SK-N-SH (cell line): ENCODE data around the gene PCBD1. TPM values are rescaled to one million over a fixed set of nuclear protein-coding genes. Genes with fewer than 3 reads are reported as not detected.
A peak's percentile ranks its signal among the peaks of the same experiment; 100 is the strongest.

Experiments used
- CTCF ChIA-PET: fragments of 300-600, 350-600 bp; formaldehyde crosslinking; extraction: SDS; loops from one replicate; lab custom pipeline; 2021; lab: Yijun Ruan, JAX
- POLR2A ChIA-PET: fragments of 350-600 bp; sonication (Branson Sonifier 250); formaldehyde crosslinking; extraction: SDS; loops from one replicate; lab custom pipeline; 2020; ENCODE audit warnings: antibody characterized with exemption, inconsistent platforms; lab: Yijun Ruan, JAX
- DNase-seq: peaks from one replicate; pipeline ENCODE4 v3.0.0; 2012
- H2AFZ ChIP-seq: fragments of 200-600 bp; sonication (generic); 2 replicates; pipeline ENCODE4 v1.8.1; 2016; ENCODE audit warnings: antibody characterized with exemption, mild to moderate bottlenecking, low read depth
- H3F3A ChIP-seq: fragments of 200-600 bp; sonication (generic); replicated peaks from 2 replicates; pipeline ENCODE3; 2016; ENCODE audit warnings: antibody characterized with exemption, mild to moderate bottlenecking; ENCODE audit not compliant: insufficient read depth
- H3K27ac ChIP-seq, 2 experiments: fragments of 200-500 bp in 1 of 2; fragments of 200-600 bp in 1 of 2; sonication (Bioruptor generic) in 1 of 2; sonication (generic), shearing (Covaris generic) in 1 of 2; 2 replicates each; pipeline versions ENCODE4 v1.5.1 to v1.6.1; 2014 to 2016; ENCODE audit warnings: low read depth in 2 of 2, inconsistent platforms in 1 of 2, low read length in 1 of 2, mild to moderate bottlenecking in 1 of 2, mixed read lengths in 1 of 2
- H3K27me3 ChIP-seq: fragments of 200-600 bp; sonication (generic), shearing (Covaris generic); 2 replicates; pipeline ENCODE4 v1.6.1; 2016; ENCODE audit warnings: mixed run types; ENCODE audit not compliant: insufficient read depth
- H3K36me3 ChIP-seq, 2 experiments: fragments of 200-500 bp in 1 of 2; fragments of 200-600 bp in 1 of 2; sonication (Bioruptor generic) in 1 of 2; sonication (generic) in 1 of 2; replicated peaks in 1 of 2; 2 replicates each; pipeline versions ENCODE3 to v1.5.1; 2014 to 2016; ENCODE audit warnings: low read length in 1 of 2, mild to moderate bottlenecking in 1 of 2; ENCODE audit not compliant: insufficient read depth in 2 of 2, control insufficient read depth in 1 of 2
- H3K4me1 ChIP-seq, 2 experiments: fragments of 200-500 bp in 1 of 2; fragments of 200-600 bp in 1 of 2; sonication (Bioruptor generic) in 1 of 2; sonication (generic), shearing (Covaris generic) in 1 of 2; 2 replicates each; pipeline versions ENCODE4 v1.5.1 to v1.6.1; 2014 to 2016; ENCODE audit warnings: low read depth in 1 of 2, low read length in 1 of 2, mixed run types in 1 of 2; ENCODE audit not compliant: insufficient read depth in 2 of 2, control insufficient read depth in 1 of 2
- H3K4me2 ChIP-seq: fragments of 200-600 bp; sonication (generic), shearing (Covaris generic); 2 replicates; pipeline ENCODE4 v1.6.1; 2017; ENCODE audit warnings: mixed run types
- H3K4me3 ChIP-seq, 2 experiments: fragments of 200-500 bp in 1 of 2; fragments of 200-600 bp in 1 of 2; sonication (Bioruptor generic) in 1 of 2; sonication (generic), shearing (Covaris generic) in 1 of 2; 2 replicates each; pipeline versions ENCODE4 v1.5.1 to v1.8.1; 2014 to 2016; ENCODE audit warnings: low read depth in 2 of 2, inconsistent platforms in 1 of 2, low read length in 1 of 2, mild to moderate bottlenecking in 1 of 2, mixed read lengths in 1 of 2, moderate library complexity in 1 of 2
- H3K79me2 ChIP-seq: fragments of 200-600 bp; sonication (generic); 2 replicates; pipeline ENCODE4 v1.8.1; 2017; ENCODE audit warnings: mild to moderate bottlenecking; ENCODE audit not compliant: insufficient read depth
- H3K9ac ChIP-seq: fragments of 200-600 bp; sonication (generic); 2 replicates; pipeline ENCODE4 v1.6.1; 2017; ENCODE audit warnings: mixed run types
- H3K9me2 ChIP-seq: fragments of 200-600 bp; sonication (generic); 2 replicates; pipeline ENCODE4 v1.6.1; 2017; ENCODE audit warnings: mixed run types
- H3K9me3 ChIP-seq: fragments of 200-600 bp; sonication (generic); 2 replicates; pipeline ENCODE4 v1.6.1; 2017; ENCODE audit warnings: mixed run types, mild to moderate bottlenecking, moderate library complexity
- H4K20me1 ChIP-seq: fragments of 200-600 bp; sonication (generic); 2 replicates; pipeline ENCODE4 v1.6.1; 2017; ENCODE audit warnings: mild to moderate bottlenecking, mixed run types; ENCODE audit not compliant: insufficient read depth
- ELF1 ChIP-seq: IDR thresholded peaks from 2 replicates; pipeline ENCODE4 v1.4.0; 2012
- EP300 ChIP-seq, 2 experiments: IDR thresholded peaks; 2 replicates each; pipeline versions ENCODE4 v1.4.0 to v1.6.1; 2012; ENCODE audit warnings: borderline replicate concordance in 1 of 2, low read depth in 1 of 2, low read length in 1 of 2
- FOXM1 ChIP-seq: IDR thresholded peaks from 2 replicates; pipeline ENCODE4 v1.4.0; 2012; ENCODE audit warnings: low read depth, mild to moderate bottlenecking
- GABPA ChIP-seq: IDR thresholded peaks from 2 replicates; pipeline ENCODE4 v1.4.0; 2012; ENCODE audit warnings: low read depth, mild to moderate bottlenecking
- GATA2 ChIP-seq: sonication (generic); formaldehyde crosslinking; IDR thresholded peaks from 2 replicates; pipeline ENCODE4 v1.5.0; 2020; ENCODE audit warnings: mild to moderate bottlenecking, missing genetic modification reagents
- IRF3 ChIP-seq: fragments of 150-350 bp; IDR thresholded peaks from 2 replicates; pipeline ENCODE4 v1.6.1; 2016; ENCODE audit warnings: mild to moderate bottlenecking, low read depth, low read length
- JUND ChIP-seq: IDR thresholded peaks from 2 replicates; pipeline ENCODE4 v1.4.0; 2012
- MXI1 ChIP-seq: IDR thresholded peaks from 2 replicates; pipeline ENCODE4 v1.6.1; 2012; ENCODE audit warnings: mild to moderate bottlenecking, low read depth, low read length, improper control_type of control experiment
- NFIC ChIP-seq: IDR thresholded peaks from 2 replicates; pipeline ENCODE4 v1.4.0; 2012; ENCODE audit warnings: borderline replicate concordance
- NRF1 ChIP-seq: IDR thresholded peaks from 2 replicates; pipeline ENCODE4 v1.6.1; 2012; ENCODE audit warnings: low read depth, mild to moderate bottlenecking, low read length
- PBX3 ChIP-seq: IDR thresholded peaks from 2 replicates; pipeline ENCODE4; 2012
- RCOR1 ChIP-seq: fragments of 150-350 bp; IDR thresholded peaks from 2 replicates; pipeline ENCODE4 v1.6.1; 2017; ENCODE audit warnings: antibody characterized with exemption, low read length
- RXRA ChIP-seq: IDR thresholded peaks from 2 replicates; pipeline ENCODE4 v1.4.0; 2012; ENCODE audit warnings: low read depth, mild to moderate bottlenecking, borderline replicate concordance
- SMC3 ChIP-seq: IDR thresholded peaks from 2 replicates; pipeline ENCODE4 v1.6.1; 2012; ENCODE audit warnings: low read depth, low read length, improper control_type of control experiment
- TAF1 ChIP-seq: IDR thresholded peaks from 2 replicates; pipeline ENCODE4 v1.6.1; 2012; ENCODE audit warnings: low read depth, mild to moderate bottlenecking, low read length, moderate library complexity, borderline replicate concordance
- TCF12 ChIP-seq: IDR thresholded peaks from 2 replicates; pipeline ENCODE4 v1.4.0; 2012
- TEAD4 ChIP-seq: IDR thresholded peaks from 2 replicates; pipeline ENCODE4 v1.4.0; 2012; ENCODE audit warnings: mild to moderate bottlenecking, borderline replicate concordance; ENCODE audit not compliant: insufficient read depth
- USF1 ChIP-seq: IDR thresholded peaks from 2 replicates; pipeline ENCODE4 v1.4.0; 2012; ENCODE audit warnings: low read depth, borderline replicate concordance
- YY1 ChIP-seq: IDR thresholded peaks from 2 replicates; pipeline ENCODE4 v1.4.0; 2012; ENCODE audit warnings: low read depth, mild to moderate bottlenecking
- WGBS: methylation state at CpG from one replicate; pipeline ENCODE4 v1.1.6; 2017; ENCODE audit warnings: low lambda C conversion rate; 5-methylcytosine and 5-hydroxymethylcytosine counted together
- polyA plus RNA-seq, 3 experiments: library from polyadenylated mRNA; depleted of rRNA; stranded (reverse); fragments of >200 nt; gene quantifications; 2 replicates each; pipeline ENCODE4 v1.2.3, GENCODE V29; 2012
- TF ChIP-seq, protein P1 (sequence below): IDR thresholded peaks from 2 replicates; pipeline ENCODE4 v1.4.0; 2012; ENCODE audit warnings: low read depth, borderline replicate concordance

Gene PCBD1
- polyA plus RNA-seq, 1 of the 3 experiments (the other 2 are of a cell fraction): 112 TPM

- Histone ChIP-seq H3K4me3 (no peak overlapping the region), H3K36me3 (no peaks in the 10 kb centered on the region), H3K9me2 (no peaks in the 10 kb centered on the region), H3K27ac (peak overlapping the region in 1 of 2 experiments; percentile 98; a peak in 2 of 4 replicates), H3K79me2 (no peaks in the 10 kb centered on the region), H2AFZ (no peak overlapping the region), H3F3A (no peaks in the 10 kb centered on the region), H3K27me3 (no peaks in the 10 kb centered on the region), H4K20me1 (no peaks in the 10 kb centered on the region), H3K4me1 (peaks cover 6 to 37% of the 10 kb centered on the region in 2 experiments; a peak in 2 of 4 replicates), H3K4me2 (no peak overlapping the region), H3K9ac (no peak overlapping the region), H3K9me3 (no peaks in the 10 kb centered on the region)
- CTCF ChIA-PET: interaction anchor here (1.0 to 2.9 kb wide), 2 partner anchors 12 to 430 kb away, joined by 3 to 27 read pairs; no protein-coding TSS in a partner anchor
- POLR2A ChIA-PET: interaction anchor here (1.1 to 1.5 kb wide), 5 partner anchors 14 to 385 kb away, joined by 3 to 8 read pairs (median 5); partner anchors contain the start of gene UNC5B
- WGBS: 87% methylated on average over 1 of the region's 1 CpG
- no peak for DNase-seq
- TF ChIP-seq MXI1: no peak
- TF ChIP-seq IRF3: no peak
- TF ChIP-seq TEAD4: no peak
- TF ChIP-seq EP300 (IDR thresholded peaks at IDR 0.05; ENCODE audit: borderline replicate concordance in 1 of 2, low read depth in 1 of 2, low read length in 1 of 2): no peak
- TF ChIP-seq NFIC: no peak
- no peak for TF ChIP-seq TCF12
- no peak for TF ChIP-seq YY1
- no peak for TF ChIP-seq NRF1
- no peak for TF ChIP-seq RCOR1
- no peak for TF ChIP-seq GATA2 (CRISPR knock-in tag)
- no peak for TF ChIP-seq TAF1
- no peak for TF ChIP-seq JUND
- TF ChIP-seq RXRA: no peak
- no peak for TF ChIP-seq PBX3
Measured at GRCh38 chr10:70891627-70892026, 3.3 kb upstream of the PCBD1 start.

- Histone ChIP-seq H3K27me3 (no peaks in the 10 kb centered on the region), H3K36me3 (no peaks in the 10 kb centered on the region), H2AFZ (no peak overlapping the region), H3K4me1 (peaks cover 6 to 43% of the 10 kb centered on the region in 2 experiments; a peak in 2 of 4 replicates), H3K79me2 (no peaks in the 10 kb centered on the region), H3K4me2 (no peak overlapping the region), H3F3A (no peaks in the 10 kb centered on the region), H3K9me2 (no peaks in the 10 kb centered on the region), H3K9me3 (no peaks in the 10 kb centered on the region), H3K9ac (no peak overlapping the region), H4K20me1 (no peaks in the 10 kb centered on the region), H3K27ac (peak overlapping the region in 1 of 2 experiments; percentile 98; a peak in 2 of 4 replicates), H3K4me3 (no peak overlapping the region)
- CTCF ChIA-PET: interaction anchor here (0.6 to 2.9 kb wide), 5 partner anchors 9 to 429 kb away, joined by 3 to 27 read pairs (median 3); partner anchors contain the start of gene SLC29A3
- POLR2A ChIA-PET: interaction anchor here (0.7 to 1.5 kb wide), 7 partner anchors 12 to 386 kb away, joined by 3 to 8 read pairs (median 4); partner anchors contain the start of gene UNC5B
- DNase-seq: peak; percentile 88
- WGBS: 43% methylated on average over 3 of the region's 7 CpGs
- TF ChIP-seq USF1 (peak; percentile 70; the same call in 1 of the 2 replicates), SMC3 (no peak), GABPA (no peak), ELF1 (no peak), FOXM1 (no peak), NFIC (no peak), MXI1 (peak; percentile 89), EP300 (IDR thresholded peaks at IDR 0.05; ENCODE audit: borderline replicate concordance in 1 of 2, low read depth in 1 of 2, low read length in 1 of 2) (peak in 1 of 2 experiments; percentile 86; a peak in 2 of 4 replicates)
- TF ChIP-seq, protein P1, sequence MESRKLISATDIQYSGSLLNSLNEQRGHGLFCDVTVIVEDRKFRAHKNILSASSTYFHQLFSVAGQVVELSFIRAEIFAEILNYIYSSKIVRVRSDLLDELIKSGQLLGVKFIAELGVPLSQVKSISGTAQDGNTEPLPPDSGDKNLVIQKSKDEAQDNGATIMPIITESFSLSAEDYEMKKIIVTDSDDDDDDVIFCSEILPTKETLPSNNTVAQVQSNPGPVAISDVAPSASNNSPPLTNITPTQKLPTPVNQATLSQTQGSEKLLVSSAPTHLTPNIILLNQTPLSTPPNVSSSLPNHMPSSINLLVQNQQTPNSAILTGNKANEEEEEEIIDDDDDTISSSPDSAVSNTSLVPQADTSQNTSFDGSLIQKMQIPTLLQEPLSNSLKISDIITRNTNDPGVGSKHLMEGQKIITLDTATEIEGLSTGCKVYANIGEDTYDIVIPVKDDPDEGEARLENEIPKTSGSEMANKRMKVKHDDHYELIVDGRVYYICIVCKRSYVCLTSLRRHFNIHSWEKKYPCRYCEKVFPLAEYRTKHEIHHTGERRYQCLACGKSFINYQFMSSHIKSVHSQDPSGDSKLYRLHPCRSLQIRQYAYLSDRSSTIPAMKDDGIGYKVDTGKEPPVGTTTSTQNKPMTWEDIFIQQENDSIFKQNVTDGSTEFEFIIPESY: no peak
Measured at GRCh38 chr10:70890917-70891431, 2.6 kb upstream of the PCBD1 start.
